Kidney epithelial cell (primary cell): ENCODE measurements around the gene S1PR5. TPM values are rescaled to one million over a fixed set of nuclear protein-coding genes. Genes with fewer than 3 reads are reported as not detected.

Source experiments
- DNase-seq: peaks from one replicate; pipeline ENCODE4 v3.0.0-alpha.2; 2010; ENCODE audit warnings: low read depth
- H3K27me3 ChIP-seq: 2 replicates; pipeline ENCODE4 v1.6.0; 2011; ENCODE audit warnings: low read length; ENCODE audit not compliant: control insufficient read depth, insufficient read depth
- H3K36me3 ChIP-seq: 2 replicates; pipeline ENCODE4 v1.5.1; 2011; ENCODE audit warnings: low read length; ENCODE audit not compliant: control insufficient read depth, insufficient read depth
- H3K4me3 ChIP-seq: 2 replicates; pipeline ENCODE4 v1.5.1; 2011; ENCODE audit warnings: low read depth, mild to moderate bottlenecking, control low read depth, low read length
- CTCF ChIP-seq: IDR thresholded peaks from 2 replicates; pipeline ENCODE4 v1.5.1; 2011; ENCODE audit warnings: mild to moderate bottlenecking, moderate library complexity, low read length, control low read depth, inconsistent platforms; ENCODE audit not compliant: insufficient read depth, poor library complexity, severe bottlenecking
- total RNA-seq: library from RNA; depleted of rRNA; stranded (reverse); fragments of >200 nt; gene quantifications from 2 replicates; pipeline ENCODE4 v1.2.3, GENCODE V29; 2015

S1PR5 gene
- total RNA-seq, 1 donor from 2014 or later, result 0.08 TPM

GRCh38 chr19:10562609-10563008, 45.4 kb upstream of the S1PR5 start:
- no peaks in the 10 kb centered on the region for H3K36me3 ChIP-seq
- H3K4me3 ChIP-seq, result no peak overlapping the region

GRCh38 chr19:10560154-10560553, 42.9 kb upstream of the S1PR5 start:
- TF ChIP-seq CTCF, result no peak
- H3K27me3 ChIP-seq, result no peaks in the 10 kb centered on the region
- H3K36me3 ChIP-seq, result no peaks in the 10 kb centered on the region
- DNase-seq, result no peak
- H3K4me3 ChIP-seq, result no peak overlapping the region

More at GRCh38 chr19:10562609-10563008, 45.4 kb upstream of the S1PR5 start:
- no peak for TF ChIP-seq CTCF
- H3K27me3 ChIP-seq, result no peaks in the 10 kb centered on the region
- no peak for DNase-seq

GRCh38 chr19:10557603-10558197, 40.5 kb upstream of the S1PR5 start:
- H3K4me3 ChIP-seq, result no peak overlapping the region
- no peaks in the 10 kb centered on the region for H3K27me3 ChIP-seq
- no peak for DNase-seq
- TF ChIP-seq CTCF, result no peak
- H3K36me3 ChIP-seq, result no peaks in the 10 kb centered on the region

- no peak for DNase-seq
- Histone ChIP-seq H3K27me3 (no peaks in the 10 kb centered on the region), H3K36me3 (no peaks in the 10 kb centered on the region), H3K4me3 (no peak overlapping the region)
- no peak for TF ChIP-seq CTCF
Measured at GRCh38 chr19:10555610-10555973, 38.3 kb upstream of the S1PR5 start.

- Histone ChIP-seq H3K36me3 (no peaks in the 10 kb centered on the region), H3K27me3 (no peaks in the 10 kb centered on the region), H3K4me3 (no peak overlapping the region)
- TF ChIP-seq CTCF, result no peak
- DNase-seq, result no peak
Measured at GRCh38 chr19:10554760-10555609, 37.7 kb upstream of the S1PR5 start.

GRCh38 chr19:10553943-10554381, 36.7 kb upstream of the S1PR5 start:
- Histone ChIP-seq H3K27me3 (no peaks in the 10 kb centered on the region), H3K36me3 (no peaks in the 10 kb centered on the region), H3K4me3 (no peak overlapping the region)
- DNase-seq, result no peak
- TF ChIP-seq CTCF, result no peak
